A172 (cell line): ENCODE measurements around the gene ADGRA1. TPM values are rescaled to one million over a fixed set of nuclear protein-coding genes. Genes with fewer than 3 reads are reported as not detected.
"Not testable (repeated sequence)": the region's sequence is repeated elsewhere in the genome, so short reads cannot be mapped to it uniquely, and the experiment has no call there.

Source experiments
- DNase-seq: peaks from one replicate; pipeline ENCODE4 v3.0.0-alpha.2; 2015; ENCODE audit warnings: low spot score
- total RNA-seq: library from RNA; depleted of rRNA; stranded (reverse); fragments of >200 nt; shearing (Covaris generic); gene quantifications from 2 replicates; pipeline ENCODE4 v1.2.3, GENCODE V29; 2014

Gene ADGRA1
- total RNA-seq, 1 experiment from 2014 or later, result 0.43 TPM

- DNase-seq, result no peak
Measured at GRCh38 chr10:133110609-133111275, 23.0 kb downstream of the ADGRA1 start.

GRCh38 chr10:133111640-133112039 lies 23.9 kb downstream of the ADGRA1 start:
- DNase-seq, result not testable (repeated sequence)

- DNase-seq, result no peak
Measured at GRCh38 chr10:133113146-133113830, 25.6 kb downstream of the ADGRA1 start.

GRCh38 chr10:133113847-133114246 lies 26.1 kb downstream of the ADGRA1 start:
- no peak for DNase-seq

- DNase-seq, result no peak
Measured at GRCh38 chr10:133114251-133114650, 26.5 kb downstream of the ADGRA1 start.

GRCh38 chr10:133114726-133115452 lies 27.2 kb downstream of the ADGRA1 start:
- no peak for DNase-seq

GRCh38 chr10:133115453-133115842 lies 27.7 kb downstream of the ADGRA1 start:
- DNase-seq, result no peak

- no peak for DNase-seq
Measured at GRCh38 chr10:133115976-133116375, 28.3 kb downstream of the ADGRA1 start.

- no peak for DNase-seq
Measured at GRCh38 chr10:133116455-133116854, 28.7 kb downstream of the ADGRA1 start.

- DNase-seq, result no peak
Measured at GRCh38 chr10:133117036-133117687, 29.4 kb downstream of the ADGRA1 start.

- DNase-seq, result no peak
Measured at GRCh38 chr10:133117688-133118071, 30.0 kb downstream of the ADGRA1 start.

- no peak for DNase-seq
Measured at GRCh38 chr10:133121479-133121878, 33.8 kb downstream of the ADGRA1 start.

GRCh38 chr10:133122171-133122935 lies 34.6 kb downstream of the ADGRA1 start:
- no peak for DNase-seq

- no peak for DNase-seq
Measured at GRCh38 chr10:133123050-133123745, 35.5 kb downstream of the ADGRA1 start.

GRCh38 chr10:133123746-133124356 lies 36.1 kb downstream of the ADGRA1 start:
- DNase-seq, result no peak

GRCh38 chr10:133124357-133125211 lies 36.9 kb downstream of the ADGRA1 start:
- DNase-seq, result no peak

- no peak for DNase-seq
Measured at GRCh38 chr10:133125901-133126300, 38.2 kb downstream of the ADGRA1 start.

GRCh38 chr10:133126431-133127290 lies 38.9 kb downstream of the ADGRA1 start:
- DNase-seq, result no peak
